IMR-90 (cell line): ENCODE data around the gene MOG. TPM values are rescaled to one million over a fixed set of nuclear protein-coding genes. Genes with fewer than 3 reads are reported as not detected.

Experiments used
- ATAC-seq: fragments of 200-7000 bp; cut with Tn5 transposase; 2 replicates; pipeline ENCODE4 v1.9.1; 2020; ENCODE audit warnings: low read depth, mild to moderate bottlenecking, moderate library complexity
- BruUV-seq: library from RNA; stranded (reverse); fragments of 400-500 nt; replicated peaks from 2 replicates; lab custom pipeline; 2021; lab: Mats Ljungman, UMichigan
- CTCF ChIA-PET: fragments of 300-600 bp; formaldehyde crosslinking; extraction: SDS; loops from one replicate; lab custom pipeline; 2021; ENCODE audit warnings: antibody characterized with exemption; lab: Yijun Ruan, JAX
- POLR2A ChIA-PET: fragments of 300-600 bp; sonication (Branson Sonifier 250); formaldehyde crosslinking; loops from one replicate; lab custom pipeline; 2022; ENCODE audit warnings: antibody characterized with exemption; ENCODE audit not compliant: unreplicated experiment; lab: Charles Lee
- DNase-seq: peaks from one replicate; pipeline ENCODE4 v3.0.0; 2013
- H2AFZ ChIP-seq: replicated peaks from 2 replicates; pipeline ENCODE3; 2013; ENCODE audit warnings: low read length, mild to moderate bottlenecking; ENCODE audit not compliant: poor library complexity
- H2AK5ac ChIP-seq: 2 replicates; pipeline ENCODE4 v1.6.1; 2013; ENCODE audit warnings: low read depth, low read length, inconsistent platforms
- H2AK9ac ChIP-seq: replicated peaks from 2 replicates; pipeline ENCODE3; 2013; ENCODE audit warnings: mild to moderate bottlenecking, low read depth, low read length, moderate library complexity; ENCODE audit not compliant: poor library complexity
- H2BK120ac ChIP-seq: 2 replicates; pipeline ENCODE4 v1.6.1; 2013; ENCODE audit warnings: low read depth, low read length, inconsistent platforms
- H2BK15ac ChIP-seq: 3 replicates; pipeline ENCODE4 v1.6.1; 2013; ENCODE audit warnings: low read depth, low read length, inconsistent platforms
- H2BK20ac ChIP-seq: 2 replicates; pipeline ENCODE4 v1.6.1; 2013; ENCODE audit warnings: low read depth, mild to moderate bottlenecking, inconsistent platforms, low read length, moderate library complexity
- H2BK5ac ChIP-seq: 2 replicates; pipeline ENCODE4 v1.6.1; 2013; ENCODE audit warnings: mild to moderate bottlenecking, low read depth, low read length, inconsistent platforms; ENCODE audit not compliant: poor library complexity, severe bottlenecking
- H3K14ac ChIP-seq: replicated peaks from 2 replicates; pipeline ENCODE4 v1.6.1; 2013; ENCODE audit warnings: low read depth, low read length, inconsistent platforms
- H3K18ac ChIP-seq: 2 replicates; pipeline ENCODE4 v1.6.1; 2013; ENCODE audit warnings: low read depth, low read length, control low read depth
- H3K23ac ChIP-seq: 2 replicates; pipeline ENCODE4 v1.6.1; 2013; ENCODE audit warnings: low read depth, low read length, inconsistent platforms
- H3K27ac ChIP-seq: 2 replicates; pipeline ENCODE4 v1.5.1; 2013; ENCODE audit warnings: mild to moderate bottlenecking, control low read depth, low read length; ENCODE audit not compliant: insufficient read depth
- H3K27me3 ChIP-seq: 2 replicates; pipeline ENCODE4 v1.6.1; 2013; ENCODE audit warnings: low read length; ENCODE audit not compliant: control insufficient read depth, insufficient read depth
- H3K36me3 ChIP-seq: 2 replicates; pipeline ENCODE4 v1.6.1; 2013; ENCODE audit warnings: low read length, mixed read lengths; ENCODE audit not compliant: control insufficient read depth, insufficient read depth
- H3K4ac ChIP-seq: 2 replicates; pipeline ENCODE4 v1.6.1; 2013; ENCODE audit warnings: low read depth, low read length, inconsistent platforms
- H3K4me1 ChIP-seq: 2 replicates; pipeline ENCODE4 v1.6.1; 2013; ENCODE audit warnings: low read length, mixed read lengths; ENCODE audit not compliant: control insufficient read depth, insufficient read depth
- H3K4me2 ChIP-seq: 2 replicates; pipeline ENCODE4 v1.6.1; 2013; ENCODE audit warnings: low read depth, mild to moderate bottlenecking, control low read depth, low read length, moderate library complexity
- H3K4me3 ChIP-seq: 2 replicates; pipeline ENCODE4 v1.5.1; 2013; ENCODE audit warnings: low read depth, mild to moderate bottlenecking, control low read depth, low read length, moderate library complexity; ENCODE audit not compliant: insufficient read depth
- H3K56ac ChIP-seq: 2 replicates; pipeline ENCODE4 v1.6.1; 2013; ENCODE audit warnings: low read length, inconsistent platforms; ENCODE audit not compliant: insufficient read depth; ENCODE audit errors: extremely low read depth
- H3K79me1 ChIP-seq, 2 experiments: 2 replicates each; pipeline ENCODE4 v1.6.1; 2013; ENCODE audit warnings: low read length in 2 of 2, inconsistent platforms in 1 of 2, low read depth in 1 of 2
- H3K9ac ChIP-seq: 2 replicates; pipeline ENCODE4 v1.6.1; 2013; ENCODE audit warnings: low read depth, low read length, control low read depth
- H3K9me1 ChIP-seq: 2 replicates; pipeline ENCODE4 v1.6.1; 2013; ENCODE audit warnings: low read length, inconsistent platforms; ENCODE audit not compliant: insufficient read depth
- H3K9me3 ChIP-seq: 2 replicates; pipeline ENCODE4 v1.6.1; 2013; ENCODE audit warnings: low read length; ENCODE audit not compliant: control insufficient read depth, insufficient read depth
- H4K20me1 ChIP-seq: 2 replicates; pipeline ENCODE4 v1.6.1; 2013; ENCODE audit warnings: low read length, inconsistent platforms; ENCODE audit not compliant: insufficient read depth
- H4K5ac ChIP-seq: 2 replicates; pipeline ENCODE4 v1.6.1; 2013; ENCODE audit warnings: mild to moderate bottlenecking, low read depth, low read length, control low read depth
- H4K8ac ChIP-seq, 2 experiments: 2 replicates each; pipeline ENCODE4 v1.6.1; 2013; ENCODE audit warnings: low read depth in 2 of 2, low read length in 2 of 2, control low read depth in 1 of 2, inconsistent platforms in 1 of 2
- H4K91ac ChIP-seq: 2 replicates; pipeline ENCODE4 v1.6.1; 2013; ENCODE audit warnings: low read depth, low read length, inconsistent platforms; ENCODE audit not compliant: insufficient read depth
- BHLHE40 ChIP-seq: fragments of 150-350 bp; IDR thresholded peaks from 2 replicates; pipeline ENCODE4 v1.6.1; 2016; ENCODE audit warnings: mild to moderate bottlenecking, low read depth, low read length
- CHD1 ChIP-seq: IDR thresholded peaks from 2 replicates; pipeline ENCODE4 v1.6.1; 2012; ENCODE audit warnings: low read depth, low read length, improper control_type of control experiment
- FOS ChIP-seq: fragments of 150-350 bp; IDR thresholded peaks from 2 replicates; pipeline ENCODE4 v1.6.1; 2016; ENCODE audit warnings: low read depth, low read length
- MAZ ChIP-seq: IDR thresholded peaks from 2 replicates; pipeline ENCODE4 v1.6.1; 2012; ENCODE audit warnings: low read depth, mild to moderate bottlenecking, low read length, improper control_type of control experiment, moderate library complexity, borderline replicate concordance
- MXI1 ChIP-seq: IDR thresholded peaks from 2 replicates; pipeline ENCODE4 v1.6.1; 2012; ENCODE audit warnings: low read depth, mild to moderate bottlenecking, low read length, moderate library complexity, borderline replicate concordance
- NFE2L2 ChIP-seq: fragments of 150-350 bp; IDR thresholded peaks from 2 replicates; pipeline ENCODE4 v1.6.1; 2016; ENCODE audit warnings: low read depth, mild to moderate bottlenecking, low read length
- POLR2A ChIP-seq: IDR thresholded peaks from 2 replicates; pipeline ENCODE4 v1.6.1; 2012; ENCODE audit warnings: mild to moderate bottlenecking, low read depth, low read length
- USF2 ChIP-seq: fragments of 150-350 bp; IDR thresholded peaks from 2 replicates; pipeline ENCODE4 v1.6.1; 2017; ENCODE audit warnings: mild to moderate bottlenecking, antibody characterized with exemption, low read length, low read depth
- WGBS, 2 experiments: methylation state at CpG; one replicate each; pipeline versions ENCODE4 v1.1.5 to v1.1.7; 2013; ENCODE audit warnings: missing lambda C conversion rate in 2 of 2; ENCODE audit not compliant: insufficient read length in 1 of 2; ENCODE audit errors: extremely low coverage in 2 of 2; 5-methylcytosine and 5-hydroxymethylcytosine counted together
- dilution Hi-C: fragments of 300-500 bp; cut with HindIII; formaldehyde crosslinking; loops from one replicate; pipeline ENCODE4 v1.14.3; 2018; ENCODE audit warnings: low sequenced_read_pairs; ENCODE audit not compliant: unreplicated experiment
- in situ Hi-C: fragments of 300-500 bp; cut with MboI; formaldehyde crosslinking; loops from 3 replicates; pipeline ENCODE4 v1.14.3; 2019; ENCODE audit warnings: low sequenced_read_pairs, inconsistent platforms, mixed read lengths
- intact Hi-C: fragments of 100-400 bp; cut with micrococcal nuclease; formaldehyde crosslinking; loops from 2 replicates; pipeline ENCODE4 v1.10.0; 2022
- polyA plus RNA-seq, 3 experiments: library from polyadenylated mRNA; depleted of rRNA; stranded (reverse); fragments of >200 nt; gene quantifications; 2 replicates each; pipeline ENCODE4 v1.2.3, GENCODE V29; 2012; ENCODE audit warnings: low replicate concordance in 1 of 3
- total RNA-seq: library from RNA; depleted of rRNA; stranded (reverse); fragments of >200 nt; gene quantifications from 2 replicates; pipeline ENCODE4 v1.2.3, GENCODE V29; 2012

The MOG gene
- total and polyA plus RNA-seq, 2 of the 4 experiments (the other 2 are of a cell fraction): not detected

- dilution Hi-C loops: no loop called here
Measured at GRCh38 chr6:29663300-29664042, 6.6 kb downstream of the MOG start.

More at GRCh38 chr6:29663300-29664042, 6.6 kb downstream of the MOG start:
- intact Hi-C loops: no loop called here
- no CpG with 5 or more reads among the region's 5 CpGs for WGBS, 2 experiments
- Histone ChIP-seq H3K9me1 (no peaks in the 10 kb centered on the region), H3K27ac (no peak overlapping the region), H2AK9ac (no peak overlapping the region), H3K4me2 (no peak overlapping the region), H3K9me3 (no peaks in the 10 kb centered on the region), H2BK5ac (no peak overlapping the region), H3K18ac (no peak overlapping the region), H3K27me3 (peaks cover 4% of the 10 kb centered on the region), H4K20me1 (no peaks in the 10 kb centered on the region), H3K56ac (no peak overlapping the region), H3K9ac (no peak overlapping the region), H2AK5ac (no peak overlapping the region), H2BK20ac (no peak overlapping the region), H3K14ac (no peak overlapping the region), H4K91ac (no peak overlapping the region), H3K79me1 (no peaks in the 10 kb centered on the region), H2BK15ac (no peak overlapping the region), H3K4me1 (no peaks in the 10 kb centered on the region), H2BK120ac (no peak overlapping the region), H3K36me3 (no peaks in the 10 kb centered on the region), H4K8ac (no peak overlapping the region), H2AFZ (no peak overlapping the region), H4K5ac (no peak overlapping the region), H3K4me3 (no peak overlapping the region), H3K4ac (no peak overlapping the region), H3K23ac (no peak overlapping the region)
- in situ Hi-C loops: no loop called here
- TF ChIP-seq MXI1: no peak
- TF ChIP-seq CHD1: no peak
- no peak for TF ChIP-seq FOS
- TF ChIP-seq BHLHE40: no peak
- TF ChIP-seq MAZ: no peak
- no peak for TF ChIP-seq NFE2L2
- no peak for TF ChIP-seq POLR2A
- no peak for TF ChIP-seq USF2
- ChIA-PET CTCF (interaction anchor here (1.4 to 4.1 kb wide), 2 partner anchors 10 to 13 kb away, joined by 5 to 33 read pairs; no protein-coding TSS in a partner anchor), POLR2A (interaction anchor here (0.5 kb wide), 1 partner anchor 12 kb away, joined by 4 read pairs; no protein-coding TSS in a partner anchor)
- DNase-seq: no peak
- ATAC-seq: no peak
- no TSS peak for BruUV-seq
